ENCODE results near the gene GOT1.

- TF ChIP-seq CTCF (conservative IDR thresholded peaks at IDR 0.05; ENCODE audit: low read depth, low read length) (no peak), EZH2 (IDR thresholded peaks at IDR 0.05; ENCODE audit: borderline replicate concordance, low read depth, low read length, poor library complexity, severe bottlenecking) (no peak)
These were observed 11.4 kb downstream of the GOT1 start for GRCh38 chr10:99418910-99419624.

All from A673 (cell line).